Tibial nerve (tissue), 4 donors: ENCODE measurements around the gene DNAJC7.

Source experiments
- EP300 ChIP-seq, 2 donors: sonication (generic); formaldehyde crosslinking; IDR thresholded peaks; one replicate each; pipeline ENCODE4 v1.6.1; 2017; ENCODE audit warnings: antibody characterized with exemption in 2 of 2, mild to moderate bottlenecking in 1 of 2
- POLR2A ChIP-seq, 2 donors: fragments of 450-650 bp; IDR thresholded peaks; one replicate each; pipeline ENCODE4 v1.6.1; 2017; ENCODE audit warnings: antibody characterized with exemption in 2 of 2, mild to moderate bottlenecking in 2 of 2, moderate library complexity in 2 of 2
- TF ChIP-seq, protein P1 (sequence below), 5 experiments: fragments of 200-600 bp in 3 of 5; fragments of 450-650 bp in 2 of 5; sonication (generic) in 3 of 5; IDR thresholded peaks; one replicate each; pipeline ENCODE4 v1.5.1; 2016 to 2019; ENCODE audit warnings: antibody characterized with exemption in 5 of 5, mild to moderate bottlenecking in 3 of 5, moderate library complexity in 2 of 5

DNA sequence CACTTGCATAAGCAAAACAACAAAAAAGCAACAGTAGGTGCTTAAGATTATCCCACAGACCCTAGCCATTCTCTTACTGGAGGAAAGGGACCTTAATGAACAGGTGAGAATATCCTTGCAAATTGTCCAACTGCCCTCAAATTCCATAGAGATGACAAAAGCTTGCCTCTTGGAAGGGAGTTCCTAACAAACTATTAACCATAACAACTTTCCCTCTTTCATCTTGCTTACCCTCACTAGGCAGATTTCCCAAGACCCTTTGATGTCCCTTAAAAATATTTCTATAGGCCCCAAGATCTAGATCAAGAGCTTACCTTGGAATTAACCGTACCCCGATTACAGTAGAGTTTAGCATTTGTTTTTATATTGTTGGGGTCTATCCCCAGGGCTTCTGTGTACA lies 28.8 kb downstream of the DNAJC7 start:
- TF ChIP-seq POLR2A (IDR thresholded peaks at IDR 0.05) (no peak), EP300 (IDR thresholded peaks at IDR 0.05) (no peak)
- TF ChIP-seq, protein P1, sequence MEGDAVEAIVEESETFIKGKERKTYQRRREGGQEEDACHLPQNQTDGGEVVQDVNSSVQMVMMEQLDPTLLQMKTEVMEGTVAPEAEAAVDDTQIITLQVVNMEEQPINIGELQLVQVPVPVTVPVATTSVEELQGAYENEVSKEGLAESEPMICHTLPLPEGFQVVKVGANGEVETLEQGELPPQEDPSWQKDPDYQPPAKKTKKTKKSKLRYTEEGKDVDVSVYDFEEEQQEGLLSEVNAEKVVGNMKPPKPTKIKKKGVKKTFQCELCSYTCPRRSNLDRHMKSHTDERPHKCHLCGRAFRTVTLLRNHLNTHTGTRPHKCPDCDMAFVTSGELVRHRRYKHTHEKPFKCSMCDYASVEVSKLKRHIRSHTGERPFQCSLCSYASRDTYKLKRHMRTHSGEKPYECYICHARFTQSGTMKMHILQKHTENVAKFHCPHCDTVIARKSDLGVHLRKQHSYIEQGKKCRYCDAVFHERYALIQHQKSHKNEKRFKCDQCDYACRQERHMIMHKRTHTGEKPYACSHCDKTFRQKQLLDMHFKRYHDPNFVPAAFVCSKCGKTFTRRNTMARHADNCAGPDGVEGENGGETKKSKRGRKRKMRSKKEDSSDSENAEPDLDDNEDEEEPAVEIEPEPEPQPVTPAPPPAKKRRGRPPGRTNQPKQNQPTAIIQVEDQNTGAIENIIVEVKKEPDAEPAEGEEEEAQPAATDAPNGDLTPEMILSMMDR (IDR thresholded peaks at IDR 0.05) = no peak
